Midbrain (tissue), 1 donor: ENCODE results near the gene MTCH1.

ENCODE experiments used
- DNase-seq: peaks from one replicate; lab custom pipeline; 2025; lab: John Stamatoyannopoulos, UW

Gene MTCH1

GRCh38 chr6:36985808-36986703, at the start of gene MTCH1:
TSS of gene MTCH1 (minus strand) at chr6:36986196. CDS start at chr6:36986173, 23 bp downstream.
- peak; percentile 93 for DNase-seq

GRCh38 chr6:37033819-37034795, 48.1 kb upstream of the MTCH1 start:
- no peak for DNase-seq

GRCh38 chr6:37033255-37033654, 47.3 kb upstream of the MTCH1 start:
- DNase-seq = no peak

- no peak for DNase-seq
Measured at GRCh38 chr6:37032239-37032638, 46.2 kb upstream of the MTCH1 start.

GRCh38 chr6:37030599-37030998, 44.6 kb upstream of the MTCH1 start:
- no peak for DNase-seq

GRCh38 chr6:37029249-37029971, 43.4 kb upstream of the MTCH1 start:
- peak; percentile 46 for DNase-seq

- DNase-seq = no peak
Measured at GRCh38 chr6:37027811-37028469, 41.9 kb upstream of the MTCH1 start.

- no peak for DNase-seq
Measured at GRCh38 chr6:37027036-37027720, 41.2 kb upstream of the MTCH1 start.

GRCh38 chr6:37025621-37026466, 39.8 kb upstream of the MTCH1 start:
- no peak for DNase-seq

GRCh38 chr6:37024656-37025337, 38.8 kb upstream of the MTCH1 start:
- DNase-seq = no peak

GRCh38 chr6:37022135-37022863, 36.3 kb upstream of the MTCH1 start:
- no peak for DNase-seq

- DNase-seq = no peak
Measured at GRCh38 chr6:37021356-37022129, 35.5 kb upstream of the MTCH1 start.

GRCh38 chr6:37020812-37021211, 34.8 kb upstream of the MTCH1 start:
- DNase-seq = no peak

- DNase-seq = no peak
Measured at GRCh38 chr6:37020381-37020780, 34.4 kb upstream of the MTCH1 start.

- DNase-seq = no peak
Measured at GRCh38 chr6:37019065-37019450, 33.1 kb upstream of the MTCH1 start.

- peak; percentile 91 for DNase-seq
Measured at GRCh38 chr6:37018198-37019064, 32.4 kb upstream of the MTCH1 start.
